DMS153 (cell line): Measurements from ENCODE around the gene SUPT3H.

Experiments used
- DNase-seq: peaks from one replicate; lab custom pipeline; 2025; lab: John Stamatoyannopoulos, UW

SUPT3H gene

DNA sequence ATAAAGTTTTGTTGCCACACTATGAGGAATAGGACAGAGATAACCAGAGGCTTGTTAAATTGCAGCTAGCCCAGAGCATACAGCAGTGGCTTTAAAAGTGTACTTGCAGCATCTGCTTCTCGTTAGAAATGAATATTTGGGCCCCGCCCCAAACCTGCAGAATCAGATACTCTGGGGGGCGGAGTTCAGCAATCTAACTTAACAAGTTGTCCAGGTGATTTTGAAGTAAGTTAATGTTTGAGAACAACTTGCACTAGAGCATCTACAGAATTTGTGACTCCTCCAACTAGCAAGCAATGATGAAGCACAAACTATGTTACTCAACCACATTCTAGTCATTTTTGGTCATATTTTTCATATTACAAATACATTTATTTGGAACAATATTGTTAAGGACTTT, 10.6 kb upstream of the SUPT3H start:
- no peak for DNase-seq

DNA sequence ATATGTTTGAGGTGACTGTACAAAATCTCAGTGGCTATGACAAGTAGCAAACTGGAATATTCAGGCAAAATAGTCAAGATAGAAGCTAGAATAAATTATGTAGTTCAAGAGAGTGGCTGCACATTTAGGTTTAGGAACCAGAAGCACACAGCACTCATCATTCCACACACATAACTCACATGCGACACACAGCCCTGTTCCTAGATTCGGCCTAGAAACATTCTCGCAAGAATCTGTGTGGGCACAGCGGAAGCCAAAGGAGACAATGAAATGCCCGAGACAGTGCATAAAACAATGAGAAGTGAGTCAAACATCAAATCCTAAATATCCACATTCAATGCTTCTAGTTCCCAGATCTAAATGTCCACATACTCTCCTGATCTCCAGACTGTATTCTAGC, 9.5 kb upstream of the SUPT3H start:
- DNase-seq = no peak

DNA sequence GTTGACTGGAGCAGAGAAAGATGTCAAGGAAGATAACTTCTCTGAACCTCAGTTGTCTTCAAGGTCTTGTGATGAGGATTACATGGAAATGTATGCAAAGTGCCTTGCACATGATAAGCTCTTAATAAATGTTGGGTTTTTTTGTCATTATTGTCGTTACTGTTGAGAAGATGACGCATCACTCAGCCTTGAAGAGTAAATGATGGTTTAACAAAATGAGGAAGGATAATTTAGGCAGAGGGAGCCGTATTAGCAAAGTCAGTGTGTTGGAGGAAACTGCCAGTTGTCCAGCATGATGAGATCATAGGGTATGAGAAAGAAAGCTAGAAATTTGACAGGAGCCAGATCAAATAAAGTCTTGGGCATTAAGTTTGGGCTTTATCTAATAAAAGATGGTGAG, 8.8 kb upstream of the SUPT3H start:
- DNase-seq = no peak

DNA sequence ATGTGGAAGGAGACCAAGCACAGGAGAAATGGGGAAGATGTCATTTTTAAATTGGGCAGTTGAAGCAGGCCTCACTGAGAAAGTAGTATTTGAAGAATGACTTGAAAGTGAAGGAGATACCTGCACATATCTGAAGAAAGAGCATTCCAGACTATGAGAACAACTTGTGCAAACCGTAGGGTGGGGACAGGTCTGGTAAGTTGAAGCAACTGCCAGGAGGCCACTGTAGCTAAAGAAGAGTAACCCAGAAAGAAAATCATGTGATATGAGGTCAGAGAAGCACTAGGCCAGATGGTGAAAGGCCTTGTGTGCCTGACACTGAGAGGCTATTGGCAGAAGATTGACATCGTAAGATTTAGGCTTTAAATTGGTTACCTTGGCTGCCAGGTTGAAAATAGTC, 4.7 kb upstream of the SUPT3H start:
- DNase-seq = no peak

DNA sequence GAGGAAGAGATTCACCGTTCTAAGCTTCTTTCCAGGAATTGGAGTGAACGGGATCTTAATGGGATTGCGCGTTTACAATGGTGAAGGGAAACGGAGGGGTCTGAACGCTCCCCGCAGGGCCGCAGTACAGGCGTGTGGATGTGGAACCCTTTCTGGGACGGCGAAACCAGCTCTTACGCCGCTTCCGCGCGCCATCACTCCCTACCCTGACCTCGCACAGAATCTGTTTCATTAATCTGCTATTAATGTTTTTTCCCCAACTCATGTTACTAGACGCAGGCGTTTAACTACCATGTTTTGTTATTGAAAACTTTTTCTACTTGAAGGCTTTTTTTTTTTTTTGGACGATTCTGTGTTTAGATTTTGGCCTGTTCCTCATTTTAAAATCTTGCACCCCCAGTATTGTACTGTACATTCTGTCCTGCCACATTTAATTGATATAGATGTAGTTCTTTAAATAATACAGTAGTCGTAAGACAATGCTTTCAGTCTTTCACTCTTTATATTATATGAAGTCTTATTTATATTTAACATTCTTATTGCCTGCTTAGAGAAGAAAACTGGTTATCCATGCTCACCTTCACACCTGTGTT, 696 bp upstream of the SUPT3H start:
- DNase-seq = no peak

DNA sequence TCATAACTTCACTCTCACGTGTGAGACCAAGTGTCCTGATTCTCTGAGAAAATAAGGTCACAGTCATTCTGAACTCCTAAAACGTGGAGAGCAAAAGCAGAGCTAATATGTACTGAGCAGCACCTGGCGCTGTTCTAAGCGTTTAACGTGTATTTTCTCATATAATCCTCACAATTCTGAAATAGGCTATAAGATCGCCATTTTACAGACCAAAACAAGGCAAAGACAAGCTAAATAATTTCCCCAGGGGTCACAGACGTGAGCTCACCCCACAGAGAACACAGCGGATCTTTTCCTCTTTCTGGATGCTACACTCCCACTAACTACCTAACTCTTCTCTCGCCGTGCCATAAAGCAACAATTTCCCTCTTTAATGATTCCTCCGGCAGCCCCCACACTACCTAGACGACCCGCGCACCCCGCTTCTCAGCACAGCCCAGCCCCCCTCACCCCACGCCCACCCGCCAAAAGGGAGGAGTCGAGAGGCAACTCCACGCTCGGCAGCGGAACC, 636 bp downstream of the SUPT3H start:
- DNase-seq = no peak

DNA sequence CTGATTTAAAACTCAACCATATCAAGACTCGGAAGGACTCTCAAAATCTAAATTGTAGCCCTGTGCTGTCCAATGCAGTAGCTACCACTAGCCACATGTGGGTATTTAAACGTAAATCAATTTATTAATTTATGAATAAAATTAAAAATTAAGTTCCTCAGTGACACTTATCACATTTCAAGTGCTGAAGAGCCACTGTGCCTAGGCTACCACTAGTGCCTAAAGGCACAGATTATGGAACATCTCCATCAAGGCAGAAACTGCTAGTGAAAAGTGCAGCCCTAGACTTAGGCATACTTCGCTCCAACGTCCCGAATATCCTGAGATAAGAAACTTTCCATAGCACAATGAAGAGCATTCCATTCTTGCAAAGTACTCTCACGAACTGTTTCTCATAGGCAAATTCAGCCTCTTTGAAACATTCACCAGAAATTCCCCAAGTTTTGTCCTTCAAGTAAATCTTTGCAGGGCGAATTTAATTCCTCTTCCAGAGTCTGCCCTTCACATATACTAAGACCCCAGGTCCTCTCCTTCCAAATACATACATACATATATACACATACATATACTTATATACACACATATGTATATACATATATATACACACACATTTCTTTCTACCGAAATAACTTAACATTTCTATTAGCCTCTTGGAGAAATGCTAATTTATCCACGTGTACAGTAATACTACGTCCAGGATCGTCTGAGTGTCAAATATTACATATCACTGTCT, 1.3 kb downstream of the SUPT3H start:
- no peak for DNase-seq

DNA sequence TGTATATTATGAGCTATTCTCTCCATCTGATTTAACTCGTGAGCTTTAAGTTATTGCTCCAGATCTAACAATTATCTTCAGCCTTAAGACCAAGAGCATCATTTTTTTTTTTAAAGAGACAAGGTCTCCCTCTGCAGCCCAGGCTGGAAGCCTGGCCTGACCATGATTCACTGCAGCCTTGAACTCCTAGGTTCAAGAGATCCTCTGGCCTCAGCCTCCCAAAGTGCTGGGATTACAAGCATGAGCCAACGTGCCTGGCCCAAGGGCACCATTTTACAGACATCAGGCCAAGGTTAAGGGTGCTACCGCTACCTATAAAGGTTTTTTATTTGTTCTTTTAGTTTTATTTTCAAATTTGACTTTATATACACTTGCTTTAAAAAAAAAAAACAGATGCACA, 2.3 kb downstream of the SUPT3H start:
- DNase-seq = no peak

DNA sequence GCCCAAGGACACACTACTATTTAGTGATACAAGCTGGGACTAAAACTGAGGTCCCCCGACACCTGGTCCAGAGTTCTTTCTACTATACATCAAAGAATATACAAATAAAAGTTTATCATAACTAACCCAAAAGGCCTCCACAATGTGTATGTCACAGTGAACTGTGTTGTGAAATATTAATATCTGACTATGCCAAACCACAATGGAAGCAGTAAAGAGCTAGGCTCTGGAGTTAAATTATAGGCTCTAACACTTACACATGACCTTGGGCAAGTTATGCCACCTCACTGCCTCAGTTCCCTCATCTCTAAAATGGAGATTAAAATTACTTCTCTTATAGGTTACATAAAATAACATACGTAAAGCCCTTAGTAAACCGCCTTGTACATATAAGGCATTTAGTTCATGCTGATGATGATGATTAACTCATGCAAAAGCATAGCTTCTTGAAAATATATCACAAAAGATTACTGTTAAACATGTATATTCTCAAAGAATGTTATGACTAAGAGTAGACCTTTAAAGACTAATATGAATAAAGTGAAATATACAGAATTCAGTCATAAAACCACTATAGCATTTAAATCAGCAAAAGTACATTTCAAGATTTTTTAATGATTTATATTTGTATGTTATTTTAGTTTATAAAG, 5.7 kb downstream of the SUPT3H start:
- no peak for DNase-seq

DNA sequence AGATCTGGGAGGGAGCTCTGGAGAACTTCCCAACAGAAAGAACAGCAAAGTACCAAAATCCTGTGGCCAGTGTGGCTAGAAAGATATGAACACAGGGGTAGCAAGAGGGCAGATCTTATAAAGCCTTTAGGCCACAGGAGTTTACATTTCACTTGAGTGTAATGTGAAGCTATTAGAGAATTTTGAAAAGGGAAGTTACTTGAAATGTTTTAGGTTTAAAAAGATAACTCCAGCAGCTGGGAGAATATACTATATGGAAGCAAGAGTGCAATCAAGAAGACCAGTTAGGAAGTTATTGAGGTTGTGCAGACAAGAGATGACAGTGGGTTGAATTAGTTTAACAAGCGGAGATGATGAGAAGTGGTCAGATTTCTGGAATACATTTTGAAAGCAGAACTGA, 7.9 kb downstream of the SUPT3H start:
- no peak for DNase-seq

DNA sequence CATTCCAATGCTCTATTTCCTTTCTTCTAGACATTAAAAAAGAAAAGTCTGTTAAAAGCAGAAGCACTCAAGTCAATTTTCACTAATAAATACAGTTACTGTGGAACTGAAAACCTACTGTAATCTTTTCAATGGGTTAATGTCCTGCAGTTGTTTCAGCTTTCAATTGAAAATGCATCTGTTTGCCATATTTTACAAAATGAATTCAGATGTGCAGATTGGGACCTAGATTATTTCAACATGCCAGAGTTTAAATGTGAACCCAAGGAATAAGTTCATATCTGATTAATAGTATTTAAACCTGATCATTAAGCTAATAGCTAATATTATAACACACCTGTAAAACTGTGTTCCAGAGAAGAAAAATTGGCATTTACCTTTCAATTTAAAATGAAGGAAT, 9.7 kb downstream of the SUPT3H start:
- no peak for DNase-seq

DNA sequence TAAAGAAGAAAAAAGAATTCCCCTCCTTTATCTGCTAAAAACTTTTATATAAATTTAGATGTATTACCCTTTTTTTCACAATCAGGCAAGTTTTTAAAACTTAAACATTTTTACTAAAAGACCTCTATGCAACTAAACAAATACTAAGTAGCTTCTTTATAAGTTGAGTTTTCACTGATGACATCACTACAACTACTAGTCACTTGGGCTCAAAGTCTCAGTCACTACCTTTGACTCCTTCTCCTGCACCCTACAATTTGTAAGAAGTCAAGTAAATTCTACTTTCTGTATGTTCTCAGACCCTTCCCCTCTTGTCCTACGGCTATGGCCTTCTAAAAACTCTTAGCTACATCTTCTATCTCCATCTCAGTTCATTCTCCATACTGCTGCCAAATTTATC, 11.2 kb downstream of the SUPT3H start:
- no peak for DNase-seq

DNA sequence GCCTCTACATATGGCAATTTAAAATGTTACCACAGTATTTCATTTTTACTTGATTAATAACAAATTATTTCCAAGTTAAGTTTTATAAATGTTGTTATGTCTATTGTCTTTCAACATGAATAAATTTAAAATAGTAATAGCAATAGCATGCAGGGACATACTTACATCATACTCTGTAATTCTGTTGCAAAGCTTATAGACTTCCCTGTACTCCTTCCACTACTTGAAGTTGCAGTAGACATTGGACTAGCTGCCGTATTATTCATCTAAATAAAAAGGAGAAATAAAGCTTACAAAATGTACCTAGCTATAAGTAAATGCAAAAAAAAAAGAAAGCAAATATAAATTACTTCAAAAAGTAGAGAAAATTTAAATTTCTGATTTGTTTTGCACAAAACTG, 12.7 kb downstream of the SUPT3H start:
- no peak for DNase-seq

DNA sequence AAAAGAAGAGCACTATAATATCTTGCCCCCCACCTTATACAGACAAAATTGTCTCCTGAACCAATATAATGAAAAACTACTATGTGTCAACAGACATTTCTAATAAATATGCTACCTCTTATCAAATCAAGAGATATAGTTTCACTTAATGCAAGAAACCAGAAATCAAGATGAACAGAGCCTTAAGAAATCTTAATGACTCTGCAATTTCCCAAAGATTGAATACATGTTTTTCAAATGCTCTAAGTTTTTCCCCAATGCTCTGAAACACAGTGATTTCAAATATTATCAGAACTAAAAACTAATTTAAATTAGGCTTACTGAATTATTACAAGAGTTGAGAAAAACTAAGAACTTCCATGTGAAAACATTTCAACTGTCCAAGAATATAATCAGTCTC, 13.3 kb downstream of the SUPT3H start:
- DNase-seq = no peak

DNA sequence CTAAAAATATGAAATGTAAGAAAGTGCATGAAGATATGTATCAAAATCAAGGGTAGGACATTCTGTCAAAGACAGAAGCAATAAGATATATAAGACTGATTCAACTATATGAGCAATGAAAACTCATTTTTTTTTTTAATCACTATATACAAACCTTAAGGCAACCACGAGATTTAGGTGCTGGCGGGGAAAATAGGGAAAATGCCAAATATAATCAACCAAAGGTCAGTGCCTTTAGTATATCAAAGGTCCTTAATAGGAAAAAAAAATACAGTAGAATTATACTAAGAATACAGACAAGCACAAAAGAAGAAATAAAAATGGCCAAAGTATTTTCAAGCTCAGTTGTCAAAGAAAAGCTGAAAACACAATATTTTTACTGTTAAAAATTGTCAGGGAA, 24.1 kb downstream of the SUPT3H start:
- DNase-seq = no peak

DNA sequence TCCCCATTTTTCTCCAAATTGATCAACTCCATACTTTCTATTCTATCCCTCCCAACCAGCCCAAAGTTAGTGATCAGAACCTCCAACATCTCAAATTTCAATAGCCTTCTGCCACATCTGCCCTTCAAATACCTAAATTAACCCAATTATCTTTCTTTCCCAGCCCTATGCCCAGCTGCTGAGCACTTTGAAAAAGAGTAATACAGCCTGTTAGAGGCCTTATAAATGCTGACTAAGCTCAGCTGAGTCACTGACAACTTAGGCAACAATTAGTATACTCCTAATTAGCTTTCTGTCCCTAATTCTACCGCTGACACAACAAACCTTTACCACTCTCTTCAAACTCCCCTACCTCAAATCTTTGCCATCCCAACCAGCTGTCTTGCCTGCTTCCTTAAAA, 26.1 kb downstream of the SUPT3H start:
- no peak for DNase-seq

DNA sequence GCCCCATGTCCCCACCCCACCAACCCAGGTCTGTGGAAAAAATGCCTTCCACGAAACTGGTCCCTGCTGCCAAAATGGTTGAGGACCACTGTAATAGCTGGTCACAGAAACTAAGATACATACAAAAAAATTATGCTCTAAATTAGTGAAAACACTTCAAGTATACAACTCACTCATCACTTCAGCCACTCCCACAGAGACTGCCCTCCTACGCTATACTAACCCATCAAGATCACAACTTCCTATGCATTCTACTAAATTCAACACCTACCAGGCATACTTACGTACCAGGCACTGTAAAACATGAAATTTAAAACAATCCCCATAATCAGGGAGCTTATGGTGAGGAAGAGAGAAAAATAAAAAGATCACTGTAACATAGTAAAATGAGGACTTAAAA, 26.7 kb downstream of the SUPT3H start:
- DNase-seq = no peak

DNA sequence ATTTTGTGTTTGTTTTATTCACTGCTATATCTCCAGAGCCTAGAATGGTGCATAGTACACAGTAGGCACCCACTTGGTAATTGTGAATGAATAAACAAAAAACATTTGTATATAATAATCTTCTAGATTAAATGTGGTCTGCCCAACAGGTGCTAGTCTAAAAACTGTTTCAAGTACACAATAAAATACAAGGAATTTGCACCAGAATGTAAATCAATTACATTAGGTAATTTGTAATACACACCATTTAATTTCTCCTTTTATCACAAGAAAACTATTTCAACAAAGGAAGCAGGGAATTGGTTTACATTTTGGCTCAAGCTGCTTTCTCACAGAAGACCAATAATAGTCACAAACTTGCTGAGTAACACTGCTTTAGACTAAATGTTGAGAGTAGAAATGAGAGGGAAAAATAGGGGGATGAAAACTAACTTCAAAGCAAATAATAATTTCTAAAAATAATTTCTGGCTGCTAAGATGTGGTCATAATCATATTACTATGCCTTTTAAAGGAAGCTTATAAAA, 27.5 kb downstream of the SUPT3H start:
- DNase-seq = no peak

DNA sequence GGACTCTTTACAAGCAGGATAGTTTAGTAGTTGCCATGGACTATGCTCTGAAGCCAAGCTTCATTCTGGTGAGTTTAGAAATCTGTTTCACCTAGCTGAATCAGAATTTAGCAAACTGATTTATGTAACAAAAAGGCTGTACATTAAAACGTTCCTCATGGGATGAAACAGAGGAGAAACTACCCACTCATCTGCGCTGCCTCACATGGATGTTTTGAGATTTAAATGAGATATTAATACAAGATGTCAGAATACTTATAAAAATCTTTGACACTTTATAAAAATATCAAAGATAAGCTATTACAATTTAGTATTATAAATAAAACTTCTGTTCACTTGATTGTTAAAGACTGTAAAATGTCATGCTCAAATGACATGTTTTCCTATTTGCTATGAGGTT, 32.8 kb downstream of the SUPT3H start:
- no peak for DNase-seq

DNA sequence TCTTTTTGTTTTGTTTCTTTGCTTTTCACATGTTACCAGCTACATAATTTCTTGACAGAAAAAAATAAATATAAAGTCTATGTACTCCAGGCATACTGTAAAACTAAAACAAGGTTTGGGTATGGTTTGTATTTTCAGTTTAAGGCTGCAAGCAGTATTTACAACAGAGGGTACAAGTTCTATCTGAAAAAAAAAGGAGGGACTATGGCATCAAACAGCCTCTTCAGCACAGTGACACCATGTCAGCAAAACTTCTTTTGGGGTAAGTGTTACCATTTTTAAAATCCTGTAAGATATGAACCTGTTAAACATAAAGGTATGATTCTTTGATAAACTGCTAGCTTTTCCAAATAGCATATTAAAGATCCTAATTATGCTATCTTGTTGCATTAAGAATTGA, 49.2 kb downstream of the SUPT3H start:
- DNase-seq = no peak

DNA sequence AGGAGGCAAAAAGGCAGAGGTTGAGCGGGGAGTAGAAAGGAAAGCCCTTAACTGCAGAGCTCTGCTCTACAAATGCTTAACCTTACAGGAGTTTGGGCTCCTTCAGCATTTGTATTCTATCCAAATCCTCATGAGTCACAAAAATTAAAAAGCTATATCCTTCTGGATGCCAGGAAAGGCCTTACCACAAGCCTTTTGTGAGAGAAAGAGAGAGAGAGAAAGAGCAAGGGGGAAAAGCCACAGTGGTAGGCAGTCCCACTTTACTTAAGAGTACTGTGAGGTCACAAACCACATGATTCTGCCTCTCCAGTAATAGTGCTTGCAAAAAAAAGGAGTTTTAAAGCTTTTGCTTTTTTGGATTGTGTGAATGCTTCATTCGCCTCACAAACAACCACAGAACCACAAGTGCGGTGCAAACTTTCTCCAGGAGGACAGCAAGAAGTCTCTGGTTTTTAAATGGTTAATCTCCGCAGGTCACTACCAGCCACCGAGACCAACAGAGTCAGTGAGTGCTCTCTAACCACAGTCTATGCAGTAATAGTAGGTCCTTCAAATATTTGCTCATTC, 49.7 kb downstream of the SUPT3H start, which contains the start of gene RUNX2:
RUNX2 (plus strand) TSS at position 375 of the 567 bp plus-strand sequence. CDS start 397 bp downstream, outside the sequence.
- DNase-seq = no peak

DNA sequence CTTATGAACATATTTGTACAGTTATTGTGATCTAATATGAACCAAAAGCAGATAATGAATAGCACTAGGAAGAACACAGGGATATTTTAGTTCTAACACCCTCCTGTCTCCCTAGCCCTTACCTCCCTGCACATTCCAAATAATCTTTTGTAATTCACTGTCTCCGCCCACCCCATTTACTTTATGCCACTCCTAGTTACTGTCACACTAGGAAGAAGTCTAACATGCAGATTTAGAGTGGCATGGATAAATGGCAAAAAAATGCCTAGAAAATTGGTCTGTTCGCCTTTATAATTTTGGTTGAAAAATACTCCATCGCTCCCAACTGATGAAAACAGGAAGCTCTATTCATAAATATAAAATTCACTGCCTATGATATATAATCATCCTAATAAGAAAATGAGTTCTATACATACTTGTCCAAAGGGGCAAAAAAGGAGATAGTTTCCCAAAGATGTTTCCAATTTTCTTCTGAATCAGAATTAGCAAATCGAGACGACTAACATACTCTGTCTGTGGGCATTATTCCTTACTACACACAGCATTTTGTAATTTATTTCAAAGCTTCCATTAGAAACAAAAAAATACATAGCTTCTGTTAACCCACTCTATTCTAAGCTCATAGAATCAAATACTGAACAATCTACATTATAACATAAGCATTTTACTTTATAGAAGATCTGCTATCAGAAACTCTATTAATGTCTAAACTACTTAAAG, 50.9 kb downstream of the SUPT3H start:
- DNase-seq = no peak
